Subcutaneous adipose tissue (tissue), 4 donors: ENCODE data around the gene PLCD3. TPM values are rescaled to one million over a fixed set of nuclear protein-coding genes. Genes with fewer than 3 reads are reported as not detected.

ENCODE experiments used
- CTCF ChIP-seq: fragments of 450-650 bp; IDR thresholded peaks from one replicate; pipeline ENCODE4 v1.5.1; 2016; ENCODE audit warnings: low read depth, mild to moderate bottlenecking, control low read depth, antibody characterized with exemption, moderate library complexity
- total RNA-seq, 4 donors: library from RNA; depleted of rRNA; stranded (reverse); fragments of >200 nt; gene quantifications; one replicate each; pipeline ENCODE4 v1.1.0, GENCODE V29; 2016

PLCD3 gene, protein sequence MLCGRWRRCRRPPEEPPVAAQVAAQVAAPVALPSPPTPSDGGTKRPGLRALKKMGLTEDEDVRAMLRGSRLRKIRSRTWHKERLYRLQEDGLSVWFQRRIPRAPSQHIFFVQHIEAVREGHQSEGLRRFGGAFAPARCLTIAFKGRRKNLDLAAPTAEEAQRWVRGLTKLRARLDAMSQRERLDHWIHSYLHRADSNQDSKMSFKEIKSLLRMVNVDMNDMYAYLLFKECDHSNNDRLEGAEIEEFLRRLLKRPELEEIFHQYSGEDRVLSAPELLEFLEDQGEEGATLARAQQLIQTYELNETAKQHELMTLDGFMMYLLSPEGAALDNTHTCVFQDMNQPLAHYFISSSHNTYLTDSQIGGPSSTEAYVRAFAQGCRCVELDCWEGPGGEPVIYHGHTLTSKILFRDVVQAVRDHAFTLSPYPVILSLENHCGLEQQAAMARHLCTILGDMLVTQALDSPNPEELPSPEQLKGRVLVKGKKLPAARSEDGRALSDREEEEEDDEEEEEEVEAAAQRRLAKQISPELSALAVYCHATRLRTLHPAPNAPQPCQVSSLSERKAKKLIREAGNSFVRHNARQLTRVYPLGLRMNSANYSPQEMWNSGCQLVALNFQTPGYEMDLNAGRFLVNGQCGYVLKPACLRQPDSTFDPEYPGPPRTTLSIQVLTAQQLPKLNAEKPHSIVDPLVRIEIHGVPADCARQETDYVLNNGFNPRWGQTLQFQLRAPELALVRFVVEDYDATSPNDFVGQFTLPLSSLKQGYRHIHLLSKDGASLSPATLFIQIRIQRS
- 10 to 100 TPM in 3 of 4 donors, 1 to 10 TPM in 1; 5.9 to 48.0 (median 31.6) TPM for total RNA-seq

- TF ChIP-seq CTCF: no peak
Observed at GRCh38 chr17:45132320-45132571, at the start of gene PLCD3. Gene PLCD3 (minus strand): TSS chr17:45132515. CDS start chr17:45132410, 105 bp downstream.

GRCh38 chr17:45177563-45177962, 45.2 kb upstream of the PLCD3 start:
- no peak for TF ChIP-seq CTCF

DNA sequence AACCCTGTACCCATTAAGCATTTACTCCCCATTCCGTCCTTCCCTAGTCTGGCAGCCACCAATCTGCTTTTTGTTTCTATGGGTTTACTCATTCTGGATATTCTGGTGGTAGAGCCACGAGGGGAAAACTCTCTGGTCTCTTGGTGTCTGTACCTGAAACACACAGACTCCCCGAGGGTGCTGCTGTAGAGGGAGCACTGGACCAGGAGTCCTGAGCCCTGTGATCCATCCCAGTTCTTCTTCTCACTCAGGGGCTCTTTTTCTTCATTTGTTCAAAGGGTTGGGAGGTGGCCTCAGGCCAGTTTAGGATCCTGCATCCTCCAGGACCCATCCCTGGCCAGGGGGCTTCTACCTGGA, 43.4 kb upstream of the PLCD3 start:
- TF ChIP-seq CTCF: no peak

DNA sequence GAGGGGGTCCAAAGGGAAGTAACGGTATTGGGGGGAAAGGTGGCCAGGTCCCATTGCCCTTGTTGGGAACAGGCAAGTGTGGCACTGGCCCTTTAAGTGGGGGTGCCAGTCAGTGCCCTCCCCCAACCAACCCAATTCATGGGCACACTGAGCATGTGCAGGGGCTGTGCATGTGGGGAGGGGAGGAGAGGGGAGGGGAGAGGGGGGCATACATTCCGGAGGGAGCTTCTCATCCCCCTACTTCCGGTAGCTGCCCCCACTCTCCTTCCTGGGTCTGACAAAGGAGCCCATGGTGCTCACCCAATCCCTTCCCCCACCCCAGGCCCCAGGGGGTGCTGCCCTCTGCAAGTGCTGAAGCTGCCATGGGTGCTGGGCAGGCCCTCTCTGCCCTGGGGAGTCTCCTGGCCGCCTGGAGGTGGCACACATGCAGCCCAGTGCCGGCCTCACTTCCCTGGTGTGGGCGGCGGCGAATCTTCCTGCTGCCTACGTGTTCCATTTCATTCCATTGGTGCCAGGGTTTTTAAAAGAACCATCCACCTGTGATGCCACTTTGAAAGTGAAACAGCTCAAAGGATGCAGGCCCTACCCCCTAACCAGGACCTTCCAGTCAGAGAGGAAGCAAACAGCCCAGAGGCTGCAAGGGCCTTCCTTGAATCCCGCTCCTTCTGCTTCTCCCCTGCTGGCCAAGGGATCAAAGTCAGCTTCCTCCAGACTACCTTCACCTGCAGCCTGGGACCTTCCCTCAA, 40.4 kb upstream of the PLCD3 start:
- TF ChIP-seq CTCF: no peak

DNA sequence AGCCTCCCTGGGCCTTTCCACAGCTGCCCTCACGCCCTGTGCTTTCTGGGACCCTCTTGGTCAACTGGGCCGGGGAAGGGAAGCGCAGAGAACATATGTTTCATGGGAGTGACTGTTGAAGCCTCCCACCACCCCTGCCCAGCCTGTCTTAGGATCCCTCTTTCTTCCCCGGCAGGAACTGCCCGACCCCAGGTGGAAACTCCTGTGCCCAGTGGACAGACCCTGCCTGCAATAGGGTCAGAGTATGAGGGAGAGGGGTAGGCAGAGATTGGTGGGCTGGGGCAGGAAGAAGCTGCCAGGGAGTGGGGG, 39.9 kb upstream of the PLCD3 start:
- no peak for TF ChIP-seq CTCF

DNA sequence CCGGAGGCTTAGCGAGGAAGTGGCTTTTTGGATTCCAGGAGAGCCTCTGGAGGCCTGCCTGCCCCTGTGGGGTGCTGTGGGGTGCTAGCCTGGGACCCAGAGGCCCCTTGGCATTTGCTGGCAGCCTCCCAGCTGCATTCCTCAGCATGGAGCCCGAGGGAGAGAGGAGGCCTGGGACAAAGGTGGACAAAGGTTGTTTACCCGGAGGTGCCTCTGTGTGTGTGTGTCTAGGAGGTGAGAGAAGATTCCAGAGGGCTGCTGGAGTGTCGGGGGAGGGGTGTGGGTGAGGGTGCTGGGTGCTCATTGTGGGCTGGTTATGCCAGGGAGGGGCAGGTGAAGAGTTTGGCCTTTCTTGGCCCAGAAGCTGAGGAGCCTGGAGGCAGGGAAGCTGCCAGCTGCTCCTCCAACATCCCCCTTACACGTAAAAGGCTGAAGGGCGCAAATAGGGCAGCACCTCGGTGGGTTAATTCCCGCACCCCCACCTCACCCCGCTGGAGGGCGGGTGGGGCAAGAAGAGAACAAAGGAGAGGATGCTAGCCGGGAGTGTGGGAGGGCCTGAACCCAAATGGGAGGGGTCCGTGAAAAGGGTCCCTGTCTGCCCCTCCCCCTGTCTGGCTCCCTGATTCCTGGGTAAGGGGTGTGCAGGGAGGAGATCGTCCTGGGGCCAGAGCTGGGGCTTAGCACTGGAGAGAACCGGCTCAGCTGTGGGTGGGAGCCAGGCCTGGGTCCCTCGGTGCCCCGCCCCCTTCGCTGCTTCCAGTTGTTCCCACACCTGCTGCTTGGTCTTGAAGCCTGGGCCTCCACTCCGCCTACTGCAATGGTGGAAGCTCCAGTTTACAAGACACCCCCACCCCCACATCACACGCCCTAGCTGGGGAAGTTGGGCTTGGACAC, 39.3 kb upstream of the PLCD3 start:
- no peak for TF ChIP-seq CTCF
